Measurements from ENCODE around the gene SPAG7.

- TF ChIP-seq CTCF (IDR thresholded peaks at IDR 0.05; ENCODE audit: poor library complexity) (no peak), EZH2 (IDR thresholded peaks at IDR 0.05; ENCODE audit: borderline replicate concordance) (no peak)
Observed at GRCh38 chr17:4973256-4974114, 5.9 kb upstream of the SPAG7 start.
